GM18870 (cell line): ENCODE measurements around the gene MATN1.

Experiments used
- ATAC-seq: cut with Tn5 transposase; IDR thresholded peaks from one replicate; pipeline ENCODE4 v1.9.1; 2021; ENCODE audit warnings: moderate library complexity; ENCODE audit not compliant: unreplicated experiment

MATN1 gene

DNA sequence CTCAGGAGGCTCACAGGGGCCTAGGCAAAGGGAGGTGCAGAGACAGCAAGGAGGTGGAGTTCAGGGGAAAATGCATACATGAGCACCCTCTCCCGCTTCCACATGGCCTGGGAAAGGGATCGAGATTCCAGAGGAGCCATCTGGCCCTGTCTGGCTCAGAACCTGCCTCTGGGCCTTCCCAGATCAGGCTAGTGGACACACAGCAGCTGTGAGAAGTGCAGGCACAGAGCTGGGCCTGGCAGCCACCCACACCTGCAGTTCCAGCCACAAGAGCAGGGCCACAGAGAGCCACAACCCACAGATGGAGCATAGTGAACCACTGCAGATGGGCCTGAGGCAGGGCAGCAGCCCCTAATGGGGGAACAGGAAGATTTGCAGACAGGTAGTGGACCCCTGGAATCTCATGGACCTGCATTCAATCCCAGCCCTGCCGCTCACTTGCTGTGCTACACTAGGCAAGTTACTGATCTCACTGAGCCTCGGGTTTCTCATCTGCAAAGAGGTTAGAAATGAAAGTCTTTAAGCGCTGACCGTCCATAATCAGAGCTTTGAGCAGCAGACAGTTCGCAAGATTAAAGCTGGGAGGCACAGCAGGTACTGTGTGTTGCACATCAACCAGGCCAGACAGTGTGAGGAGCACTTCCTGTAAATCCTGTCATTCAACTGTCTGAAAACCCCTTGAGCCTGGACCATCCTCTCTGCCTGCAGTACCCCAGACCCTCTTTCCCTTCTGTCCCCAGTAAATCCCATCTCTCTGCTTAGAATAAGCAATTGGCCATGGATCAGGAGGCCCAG, 58.0 kb downstream of the MATN1 start:
- ATAC-seq, result no peak

- no peak for ATAC-seq
These were observed 59.2 kb downstream of the MATN1 start for GRCh38 chr1:30664103-30664755.

DNA sequence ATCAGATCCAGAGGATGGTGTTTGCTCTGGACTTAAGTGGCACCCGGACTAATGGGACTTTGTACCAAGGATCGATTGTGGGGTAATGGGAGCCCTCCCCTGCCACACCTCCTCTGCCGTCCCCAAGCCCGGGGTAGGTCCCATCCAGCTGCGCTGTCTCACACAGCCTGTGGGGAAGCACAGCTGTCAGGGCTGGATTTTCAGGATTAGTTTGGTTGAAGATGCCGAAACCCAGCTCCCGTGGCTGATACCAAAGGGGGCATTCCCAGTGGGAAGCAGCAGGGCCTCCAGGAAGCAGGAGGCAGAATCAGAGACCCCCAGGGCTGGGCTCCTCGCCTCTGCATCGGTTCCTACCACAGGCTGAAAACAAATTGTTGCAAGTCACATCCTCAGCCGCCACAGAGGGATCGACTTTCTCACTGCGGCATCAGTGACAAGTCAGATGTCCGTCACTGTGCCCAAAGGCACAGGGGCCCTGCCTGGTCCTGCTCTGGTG, 59.7 kb downstream of the MATN1 start:
- no peak for ATAC-seq

DNA sequence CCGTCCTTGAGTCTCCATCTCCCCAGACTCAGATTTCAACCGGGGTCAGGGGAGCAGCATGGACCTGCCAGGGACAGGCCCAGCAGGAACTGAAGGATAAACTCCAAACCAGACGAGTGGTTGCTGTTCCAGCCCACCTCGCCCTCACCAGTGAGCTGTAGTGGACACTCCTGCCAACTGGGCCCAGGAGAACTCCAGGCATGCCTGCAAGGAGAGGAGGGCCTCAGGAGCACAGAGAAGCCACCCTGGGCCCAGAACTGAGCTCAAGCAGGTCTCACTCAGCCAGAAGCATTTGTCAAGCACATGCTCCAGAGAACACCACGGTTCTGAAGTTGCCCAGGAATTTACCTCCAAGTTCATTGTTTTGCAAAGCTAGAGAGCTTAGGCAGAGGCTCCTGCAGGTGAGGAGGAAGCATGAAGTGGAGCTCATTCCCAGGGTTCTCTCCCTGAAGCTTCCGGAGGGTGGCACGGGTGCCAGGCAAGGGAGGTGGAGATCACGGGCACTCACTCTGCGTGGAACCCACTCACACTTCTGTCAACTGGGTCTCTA, 61.0 kb downstream of the MATN1 start:
- ATAC-seq, result no peak

- no peak for ATAC-seq
These were observed 62.1 kb downstream of the MATN1 start for GRCh38 chr1:30661311-30661710.
